Endodermal cell (in vitro differentiated cells): ENCODE data around the gene DMBT1. TPM values are rescaled to one million over a fixed set of nuclear protein-coding genes. Genes with fewer than 3 reads are reported as not detected.
"Not testable (repeated sequence)": the region's sequence is repeated elsewhere in the genome, so short reads cannot be mapped to it uniquely, and the experiment has no call there.

Experiments used
- DNase-seq: peaks from one replicate; pipeline ENCODE4 v3.0.0-alpha.2; 2017
- H3K27ac ChIP-seq: 2 replicates; pipeline ENCODE4 v1.5.1; 2013; ENCODE audit warnings: mild to moderate bottlenecking, low read depth, low read length, moderate library complexity
- H3K27me3 ChIP-seq: 2 replicates; pipeline ENCODE4 v1.6.1; 2013; ENCODE audit warnings: mild to moderate bottlenecking, low read length, moderate library complexity; ENCODE audit not compliant: insufficient read depth, control insufficient read depth, poor library complexity, severe bottlenecking
- H3K36me3 ChIP-seq: 2 replicates; pipeline ENCODE4 v1.7.0; 2013; ENCODE audit warnings: mild to moderate bottlenecking, low read length, moderate library complexity; ENCODE audit not compliant: control insufficient read depth, insufficient read depth
- H3K4me1 ChIP-seq: one replicate; pipeline ENCODE4 v1.7.0; 2013; ENCODE audit warnings: low read length; ENCODE audit not compliant: control insufficient read depth, insufficient read depth
- H3K4me3 ChIP-seq: 2 replicates; pipeline ENCODE4 v1.5.1; 2013; ENCODE audit warnings: mild to moderate bottlenecking, low read length, moderate library complexity
- H3K9ac ChIP-seq: 2 replicates; pipeline ENCODE4 v1.6.1; 2013; ENCODE audit warnings: mild to moderate bottlenecking, low read length, moderate library complexity; ENCODE audit not compliant: poor library complexity, severe bottlenecking; ENCODE audit errors: extremely low read depth
- H3K9me3 ChIP-seq: 2 replicates; pipeline ENCODE4 v1.6.1; 2013; ENCODE audit warnings: mild to moderate bottlenecking, low read length, moderate library complexity; ENCODE audit not compliant: control insufficient read depth
- H3K27ac Mint-ChIP-seq: 2 replicates; pipeline ENCODE4 v1.8.0; 2020; ENCODE audit warnings: mixed read lengths
- H3K27me3 Mint-ChIP-seq: 2 replicates; pipeline ENCODE4 v1.8.0; 2021; ENCODE audit warnings: mild to moderate bottlenecking, mixed read lengths; ENCODE audit not compliant: insufficient read depth
- H3K36me3 Mint-ChIP-seq: 2 replicates; pipeline ENCODE4 v1.8.0; 2020; ENCODE audit warnings: low read depth, mixed read lengths
- H3K4me1 Mint-ChIP-seq: 2 replicates; pipeline ENCODE4 v1.8.0; 2020; ENCODE audit warnings: mixed read lengths
- H3K4me3 Mint-ChIP-seq: 2 replicates; pipeline ENCODE4 v1.8.0; 2020; ENCODE audit warnings: mild to moderate bottlenecking, moderate library complexity, mixed read lengths
- H3K9me3 Mint-ChIP-seq: 2 replicates; pipeline ENCODE4 v1.8.0; 2020; ENCODE audit warnings: mild to moderate bottlenecking, mixed read lengths
- WGBS, 2 experiments: methylation state at CpG; one replicate each; pipeline versions ENCODE4 v1.1.5 to v1.1.7; 2013; ENCODE audit warnings: missing lambda C conversion rate in 2 of 2, mixed read lengths in 1 of 2; ENCODE audit not compliant: insufficient coverage in 1 of 2, insufficient read length in 1 of 2; 5-methylcytosine and 5-hydroxymethylcytosine counted together
- total RNA-seq, 2 donors: library from RNA; stranded (reverse); fragmentation: NEBNext Ultra II Directional in 1 of 2; extraction: Animal tissue kit (Norgen Biotek cat#: 25700) in 1 of 2; gene quantifications; 2 replicates in 1 of 2; 3 replicates in 1 of 2; pipeline ENCODE4 v1.2.1, GENCODE V29; 2021
- TF ChIP-seq, protein P1 (sequence below): fragments of 200-600 bp; sonication (generic); conservative IDR thresholded peaks from 2 replicates; pipeline ENCODE4 v1.5.0; 2021; ENCODE audit warnings: antibody characterized with exemption, mild to moderate bottlenecking

DMBT1 gene
- total RNA-seq, 2 donors from 2014 or later: not detected

DNA sequence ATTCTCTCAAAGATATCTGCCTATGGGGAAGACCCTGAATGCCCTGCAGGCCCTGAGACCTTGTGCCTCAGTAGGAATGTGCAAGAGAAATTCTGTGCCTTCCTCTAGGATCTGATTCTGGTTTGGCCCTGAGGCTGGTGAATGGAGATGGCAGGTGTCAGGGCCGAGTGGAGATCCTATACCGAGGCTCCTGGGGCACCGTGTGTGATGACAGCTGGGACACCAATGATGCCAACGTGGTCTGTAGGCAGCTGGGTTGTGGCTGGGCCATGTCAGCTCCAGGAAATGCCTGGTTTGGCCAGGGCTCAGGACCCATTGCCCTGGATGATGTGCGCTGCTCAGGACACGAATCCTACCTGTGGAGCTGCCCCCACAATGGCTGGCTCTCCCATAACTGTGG, 15.7 kb downstream of the DMBT1 start:
- peaks cover 5% of the 10 kb centered on the region for H3K9me3 Mint-ChIP-seq
- peaks cover 32% of the 10 kb centered on the region for H3K27me3 Mint-ChIP-seq
- 83% methylated on average over 6 of the region's 6 CpGs; no CpG with 5 or more reads in 1 of the 2 experiments for WGBS, 2 experiments
- no peak overlapping the region for H3K27ac ChIP-seq
- no peaks in the 10 kb centered on the region for H3K4me1 Mint-ChIP-seq
- H3K9me3 ChIP-seq: no peaks in the 10 kb centered on the region
- H3K27ac Mint-ChIP-seq: no peak overlapping the region
- no peak overlapping the region for H3K4me3 ChIP-seq
- H3K27me3 ChIP-seq: peaks cover 17% of the 10 kb centered on the region
- H3K36me3 Mint-ChIP-seq: no peaks in the 10 kb centered on the region
- TF ChIP-seq, protein P1, sequence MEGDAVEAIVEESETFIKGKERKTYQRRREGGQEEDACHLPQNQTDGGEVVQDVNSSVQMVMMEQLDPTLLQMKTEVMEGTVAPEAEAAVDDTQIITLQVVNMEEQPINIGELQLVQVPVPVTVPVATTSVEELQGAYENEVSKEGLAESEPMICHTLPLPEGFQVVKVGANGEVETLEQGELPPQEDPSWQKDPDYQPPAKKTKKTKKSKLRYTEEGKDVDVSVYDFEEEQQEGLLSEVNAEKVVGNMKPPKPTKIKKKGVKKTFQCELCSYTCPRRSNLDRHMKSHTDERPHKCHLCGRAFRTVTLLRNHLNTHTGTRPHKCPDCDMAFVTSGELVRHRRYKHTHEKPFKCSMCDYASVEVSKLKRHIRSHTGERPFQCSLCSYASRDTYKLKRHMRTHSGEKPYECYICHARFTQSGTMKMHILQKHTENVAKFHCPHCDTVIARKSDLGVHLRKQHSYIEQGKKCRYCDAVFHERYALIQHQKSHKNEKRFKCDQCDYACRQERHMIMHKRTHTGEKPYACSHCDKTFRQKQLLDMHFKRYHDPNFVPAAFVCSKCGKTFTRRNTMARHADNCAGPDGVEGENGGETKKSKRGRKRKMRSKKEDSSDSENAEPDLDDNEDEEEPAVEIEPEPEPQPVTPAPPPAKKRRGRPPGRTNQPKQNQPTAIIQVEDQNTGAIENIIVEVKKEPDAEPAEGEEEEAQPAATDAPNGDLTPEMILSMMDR: no peak
- no peak for DNase-seq
- no peaks in the 10 kb centered on the region for H3K4me1 ChIP-seq
- H3K36me3 ChIP-seq: no peaks in the 10 kb centered on the region
- no peak overlapping the region for H3K9ac ChIP-seq
- no peak overlapping the region for H3K4me3 Mint-ChIP-seq

DNA sequence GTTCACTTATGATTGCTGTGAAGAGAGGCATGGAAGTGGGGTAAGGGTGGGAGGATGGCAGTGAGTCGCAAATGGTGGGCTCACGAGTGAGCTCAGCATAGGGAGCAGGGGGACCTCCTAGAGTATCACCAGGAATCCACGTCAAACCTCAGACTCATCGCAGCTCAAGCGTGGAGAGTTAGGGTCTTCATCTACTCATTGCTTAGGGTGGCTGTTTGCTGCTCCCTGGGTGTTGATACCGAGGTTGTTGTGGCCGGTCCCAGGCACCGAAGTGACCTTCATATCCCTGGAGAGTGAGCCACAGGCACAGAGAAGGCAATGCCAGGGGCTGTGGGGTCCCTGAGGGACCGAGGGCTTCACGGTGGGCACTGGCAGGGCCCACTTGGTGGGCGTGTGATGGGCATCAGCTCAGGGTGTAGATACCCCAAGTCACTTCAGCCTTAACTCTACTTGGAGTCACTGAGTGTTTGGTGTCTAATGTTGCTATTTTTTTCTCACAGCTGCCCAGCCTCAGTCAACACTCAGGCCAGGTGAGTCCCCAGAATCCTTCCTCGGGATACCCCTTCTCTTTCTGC, 16.8 kb downstream of the DMBT1 start:
- no peaks in the 10 kb centered on the region for H3K9me3 ChIP-seq
- Mint-ChIP-seq H3K36me3 (no peaks in the 10 kb centered on the region), H3K4me1 (no peaks in the 10 kb centered on the region), H3K9me3 (peaks cover 5% of the 10 kb centered on the region), H3K27me3 (peaks cover 23% of the 10 kb centered on the region), H3K27ac (no peak overlapping the region), H3K4me3 (no peak overlapping the region)
- H3K4me1 ChIP-seq: no peaks in the 10 kb centered on the region
- H3K4me3 ChIP-seq: no peak overlapping the region
- 89 to 93% methylated on average over 3 to 12 of the region's 12 CpGs for WGBS, 2 experiments
- no peaks in the 10 kb centered on the region for H3K36me3 ChIP-seq
- TF ChIP-seq, protein P1: no peak
- H3K9ac ChIP-seq: no peak overlapping the region
- H3K27me3 ChIP-seq: peaks cover 12% of the 10 kb centered on the region
- H3K27ac ChIP-seq: no peak overlapping the region
- no peak for DNase-seq

DNA sequence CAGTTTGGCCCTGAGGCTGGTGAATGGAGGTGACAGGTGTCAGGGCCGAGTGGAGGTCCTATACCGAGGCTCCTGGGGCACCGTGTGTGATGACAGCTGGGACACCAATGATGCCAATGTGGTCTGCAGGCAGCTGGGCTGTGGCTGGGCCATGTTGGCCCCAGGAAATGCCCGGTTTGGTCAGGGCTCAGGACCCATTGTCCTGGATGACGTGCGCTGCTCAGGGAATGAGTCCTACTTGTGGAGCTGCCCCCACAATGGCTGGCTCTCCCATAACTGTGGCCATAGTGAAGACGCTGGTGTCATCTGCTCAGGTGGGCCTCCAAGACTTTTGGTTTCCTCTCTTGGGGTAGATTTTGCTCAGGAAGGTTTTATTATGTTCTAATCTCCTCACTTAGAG, 25.5 kb downstream of the DMBT1 start:
- H3K36me3 Mint-ChIP-seq, H3K27ac Mint-ChIP-seq: not testable (repeated sequence)

More for the DNA sequence above, 25.5 kb downstream of the DMBT1 start:
- not testable (repeated sequence) for H3K9ac ChIP-seq, DNase-seq, H3K36me3 ChIP-seq, H3K4me3 Mint-ChIP-seq, H3K27ac ChIP-seq, H3K4me1 ChIP-seq, H3K4me1 Mint-ChIP-seq, H3K4me3 ChIP-seq, H3K27me3 ChIP-seq, H3K9me3 Mint-ChIP-seq, H3K9me3 ChIP-seq
- peaks cover 26% of the 10 kb centered on the region for H3K27me3 Mint-ChIP-seq
- WGBS, 2 experiments: 87 to 94% methylated on average over 3 to 7 of the region's 7 CpGs
